Measurements from ENCODE around the gene KRTAP3-1.
"Not testable (repeated sequence)": the region's sequence is repeated elsewhere in the genome, so short reads cannot be mapped to it uniquely, and the experiment has no call there.

Gene KRTAP3-1

DNA sequence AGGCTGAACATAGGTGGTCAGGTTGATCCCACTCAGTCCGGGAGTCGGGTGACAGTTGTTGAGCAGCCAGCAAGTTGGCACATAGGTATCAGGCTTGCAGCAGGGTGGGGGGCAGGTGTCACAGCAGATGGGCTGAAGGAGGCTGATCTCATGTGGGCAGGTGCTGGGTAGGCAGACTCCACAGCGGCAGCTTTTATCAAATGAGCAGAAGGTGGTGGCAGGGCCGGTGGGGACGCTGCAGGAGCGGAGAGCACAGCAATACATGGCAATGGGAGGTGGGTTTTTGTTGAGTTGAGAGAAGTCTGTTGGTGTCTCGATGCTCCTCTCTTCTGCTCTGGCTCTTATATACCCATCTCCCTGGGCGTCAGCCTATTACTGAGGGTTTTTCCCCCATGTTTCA, at the start of gene KRTAP3-1:
TSS of gene KRTAP3-1 (minus strand) at position 318 of the 400 bp plus-strand sequence. CDS start at position 264, 54 bp downstream.
- in situ Hi-C loops (cut with MboI; ENCODE audit: low sequenced_read_pairs) = no loop called here

- in situ Hi-C loops (cut with MboI; ENCODE audit: low sequenced_read_pairs) = no loop called here
Observed at GRCh38 chr17:41057547-41057946, 48.6 kb upstream of the KRTAP3-1 start.

GRCh38 chr17:41055130-41055529, 46.2 kb upstream of the KRTAP3-1 start, which contains the start of gene KRTAP2-2:
Gene KRTAP2-2, minus strand, starts transcription at chr17:41055230. Its CDS starts 19 bp downstream, at chr17:41055211.
- in situ Hi-C loops (cut with MboI; ENCODE audit: low sequenced_read_pairs) = not testable (repeated sequence)

DNA sequence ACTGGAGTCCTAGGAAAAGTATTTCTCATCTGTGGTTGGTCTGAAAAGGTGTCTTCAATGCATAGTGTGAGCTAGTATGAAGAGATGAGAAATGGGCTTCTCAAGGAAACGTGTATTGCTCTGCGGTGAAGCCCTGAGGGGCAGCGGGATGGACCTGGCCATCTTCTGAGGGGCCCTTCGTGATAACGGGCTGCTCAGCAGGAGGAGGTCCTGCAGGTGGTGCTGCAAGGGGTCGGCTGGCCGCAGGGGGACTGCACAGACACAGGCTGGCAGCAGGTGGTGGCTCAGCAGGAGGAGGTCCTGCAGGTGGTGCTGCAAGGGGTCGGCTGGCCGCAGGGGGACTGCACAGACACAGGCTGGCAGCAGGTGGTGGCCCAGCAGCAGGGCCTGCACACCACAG, 45.6 kb upstream of the KRTAP3-1 start:
- in situ Hi-C loops (cut with MboI; ENCODE audit: low sequenced_read_pairs) = not testable (repeated sequence)

GRCh38 chr17:41054025-41054424, 45.1 kb upstream of the KRTAP3-1 start:
- in situ Hi-C loops (cut with MboI; ENCODE audit: low sequenced_read_pairs) = no loop called here

DNA sequence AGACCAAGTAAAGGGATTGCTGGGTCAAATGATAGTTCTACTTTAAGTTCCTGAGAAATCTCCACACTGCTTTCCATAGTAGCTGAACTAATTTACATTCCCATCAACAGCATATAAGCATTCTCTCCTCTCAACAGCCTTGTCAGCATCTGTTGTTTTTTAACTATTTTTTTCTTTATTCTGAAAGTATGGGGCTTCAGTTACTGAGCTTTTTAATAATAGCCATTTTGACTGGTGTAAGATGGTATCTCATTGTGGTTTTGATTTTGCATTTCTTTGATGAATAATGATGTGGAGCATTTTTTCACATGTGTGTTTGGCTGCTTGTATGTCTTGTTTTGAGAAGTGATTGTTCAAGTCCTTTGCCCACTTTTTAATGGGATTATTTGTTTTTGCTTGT, 43.6 kb upstream of the KRTAP3-1 start:
- in situ Hi-C loops (cut with MboI; ENCODE audit: low sequenced_read_pairs) = no loop called here

GRCh38 chr17:41049110-41049509, 40.2 kb upstream of the KRTAP3-1 start:
- in situ Hi-C loops (cut with MboI; ENCODE audit: low sequenced_read_pairs) = no loop called here

GRCh38 chr17:41048441-41048840, 39.5 kb upstream of the KRTAP3-1 start:
- in situ Hi-C loops (cut with MboI; ENCODE audit: low sequenced_read_pairs) = no loop called here

- in situ Hi-C loops (cut with MboI; ENCODE audit: low sequenced_read_pairs) = not testable (repeated sequence)
Observed at GRCh38 chr17:41046735-41047465, 38.0 kb upstream of the KRTAP3-1 start, which contains the start of gene KRTAP2-1. Gene KRTAP2-1, minus strand, starts transcription at chr17:41047316. Its CDS starts 49 bp downstream, at chr17:41047267.

- in situ Hi-C loops (cut with MboI; ENCODE audit: low sequenced_read_pairs) = no loop called here
Observed at GRCh38 chr17:41042953-41043352, 34.0 kb upstream of the KRTAP3-1 start.

GRCh38 chr17:41040783-41041571, 32.0 kb upstream of the KRTAP3-1 start, which contains the start of gene KRTAP1-1:
Gene KRTAP1-1, minus strand, starts transcription at chr17:41041450. Its CDS starts 53 bp downstream, at chr17:41041397.
- in situ Hi-C loops (cut with MboI; ENCODE audit: low sequenced_read_pairs) = not testable (repeated sequence)

GRCh38 chr17:41037853-41038350, 29.0 kb upstream of the KRTAP3-1 start:
- in situ Hi-C loops (cut with MboI; ENCODE audit: low sequenced_read_pairs) = no loop called here

DNA sequence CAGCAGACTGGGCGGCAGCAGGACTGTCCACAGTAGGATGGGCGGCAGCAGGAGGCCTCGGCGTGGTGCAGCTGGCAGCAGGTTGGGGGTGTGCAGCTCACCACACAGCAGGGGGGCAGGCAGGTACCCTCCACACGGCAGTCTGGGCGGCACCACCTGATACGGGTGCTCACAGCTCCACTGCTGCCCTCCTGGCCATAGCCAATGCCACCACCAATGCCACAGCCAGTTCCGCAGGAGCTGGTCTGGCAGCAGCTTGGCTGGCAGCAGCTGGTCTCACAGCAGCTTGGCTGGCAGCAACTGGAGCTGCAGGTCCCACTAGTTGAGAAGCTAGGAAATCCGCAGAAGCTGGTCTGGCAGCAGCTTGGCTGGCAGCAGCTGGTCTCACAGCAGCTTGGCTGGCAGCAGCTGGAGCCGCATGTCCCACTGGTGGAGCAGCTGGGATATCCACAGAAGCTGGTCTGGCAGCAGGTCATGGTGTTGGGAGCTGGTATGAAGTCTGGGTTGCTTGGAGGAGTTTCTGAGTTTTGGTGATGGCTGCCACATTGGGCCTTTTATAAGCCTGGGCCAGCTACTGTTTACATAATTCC, 25.5 kb upstream of the KRTAP3-1 start, which contains the start of gene KRTAP1-3:
TSS of gene KRTAP1-3 (minus strand) at position 529 of the 590 bp plus-strand sequence. CDS start at position 476, 53 bp downstream.
- in situ Hi-C loops (cut with MboI; ENCODE audit: low sequenced_read_pairs) = not testable (repeated sequence)

GRCh38 chr17:41029633-41030245, 20.8 kb upstream of the KRTAP3-1 start, which contains the start of gene KRTAP1-4:
Gene KRTAP1-4, minus strand, starts transcription at chr17:41030195. Its CDS starts 117 bp downstream, at chr17:41030078.
- in situ Hi-C loops (cut with MboI; ENCODE audit: low sequenced_read_pairs) = no loop called here

- in situ Hi-C loops (cut with MboI; ENCODE audit: low sequenced_read_pairs) = no loop called here
Observed at GRCh38 chr17:41026715-41027471, 18.0 kb upstream of the KRTAP3-1 start, which contains the start of gene KRTAP1-5. Gene KRTAP1-5, minus strand, starts transcription at chr17:41027208. Its CDS starts 53 bp downstream, at chr17:41027155.

GRCh38 chr17:41024697-41025096, 15.8 kb upstream of the KRTAP3-1 start:
- in situ Hi-C loops (cut with MboI; ENCODE audit: low sequenced_read_pairs) = no loop called here

GRCh38 chr17:41020336-41020735, 11.4 kb upstream of the KRTAP3-1 start:
- in situ Hi-C loops (cut with MboI; ENCODE audit: low sequenced_read_pairs) = no loop called here

- in situ Hi-C loops (cut with MboI; ENCODE audit: low sequenced_read_pairs) = no loop called here
Observed at GRCh38 chr17:41019415-41019814, 10.5 kb upstream of the KRTAP3-1 start.

GRCh38 chr17:41018541-41018940, 9.6 kb upstream of the KRTAP3-1 start:
- in situ Hi-C loops (cut with MboI; ENCODE audit: low sequenced_read_pairs) = no loop called here
